Heart left ventricle (tissue), 13 donors: ENCODE results near the gene LRP11.

Experiments used
- CTCF ChIP-seq, 12 donors: fragments of 200-600 bp; sonication (generic) in 4 of 12; IDR thresholded peaks; one replicate each; pipeline versions ENCODE4 v1.5.0 to v1.8.0; 2018 to 2022; ENCODE audit warnings: antibody characterized with exemption in 12 of 12, mild to moderate bottlenecking in 5 of 12
- POLR2A ChIP-seq, 2 donors: fragments of 450-650 bp; IDR thresholded peaks; one replicate each; pipeline ENCODE4 v1.6.1; 2017; ENCODE audit warnings: antibody characterized with exemption in 2 of 2, mild to moderate bottlenecking in 2 of 2, moderate library complexity in 2 of 2
- donor health status: ischemic (EF 13 %, LVEDD 7.1; RV severe dilation, severe dysfunction).
- donor health status: DM: no; HTN: yes; CAD: no.
- donor health status: DM: no; HTN: no; CAD: no.
- donor health status: ischemic (EF 25% LVEDD 6.9; RV normal size, moderate dysfunction).
- donor health status: ischemic (EF 25% LVEDD 5.7; RV mildly dilated, moderate dysfunction).
- donor health status: ischemic (EF 35%, LVEDD 5.7; RV mildly dilated, moderate dysfunction).
- donor health status: nonischemic (EF 11% LVEDD 7.7; RV severe dilation, severe dysfunction).
- donor health status: DM: yes; HTN: yes; CAD: no.
- donor health status: PGD.
- donor health status: ischemic (EF 29% LVEDD 5.4; RV normal size, mild dysfunction).
- donor health status: nonischemic (EF 23%, LVEDD 6.1; RV moderate dilation, normal function).

- TF ChIP-seq POLR2A (IDR thresholded peaks at IDR 0.05) (no peak), CTCF (IDR thresholded peaks at IDR 0.05) (no peak)
Observed at GRCh38 chr6:149862922-149863697, 1.0 kb downstream of the LRP11 start.
